MCF 10A (cell line): ENCODE data around the gene SLC15A3. TPM values are rescaled to one million over a fixed set of nuclear protein-coding genes. Genes with fewer than 3 reads are reported as not detected.

Source experiments
- BruUV-seq: library from RNA; stranded (reverse); fragments of 400-500 nt; replicated peaks from 2 replicates; lab custom pipeline; 2021; lab: Mats Ljungman, UMichigan
- CTCF ChIA-PET: fragments of 300-600 bp; sonication (Branson Sonifier 250); formaldehyde crosslinking; extraction: SDS; loops from one replicate; lab custom pipeline; 2021; ENCODE audit warnings: antibody characterized with exemption, inconsistent platforms; lab: Yijun Ruan, JAX
- POLR2A ChIA-PET: fragments of 300-600, 350-650 bp; sonication (Branson Sonifier 250); formaldehyde crosslinking; extraction: SDS; loops from one replicate; lab custom pipeline; 2020; ENCODE audit warnings: antibody characterized with exemption, inconsistent platforms; lab: Yijun Ruan, JAX
- DNase-seq: peaks from one replicate; pipeline ENCODE4 v3.0.0-alpha.2; 2018; ENCODE audit not compliant: unreplicated experiment
- H3K27ac Mint-ChIP-seq: one replicate; pipeline ENCODE4 v1.8.0; 2022; ENCODE audit warnings: mild to moderate bottlenecking, low read depth, mixed read lengths; ENCODE audit not compliant: unreplicated experiment
- H3K27me3 Mint-ChIP-seq: one replicate; pipeline ENCODE4 v1.8.0; 2022; ENCODE audit warnings: mixed read lengths; ENCODE audit not compliant: insufficient read depth, unreplicated experiment
- H3K36me3 Mint-ChIP-seq: one replicate; pipeline ENCODE4 v1.8.0; 2022; ENCODE audit warnings: mild to moderate bottlenecking, moderate library complexity, mixed read lengths; ENCODE audit not compliant: insufficient read depth, unreplicated experiment
- H3K4me1 Mint-ChIP-seq: one replicate; pipeline ENCODE4 v1.8.0; 2022; ENCODE audit warnings: mixed read lengths; ENCODE audit not compliant: insufficient read depth, unreplicated experiment
- H3K4me3 Mint-ChIP-seq: one replicate; pipeline ENCODE4 v1.8.0; 2022; ENCODE audit warnings: mild to moderate bottlenecking, moderate library complexity, mixed read lengths; ENCODE audit not compliant: unreplicated experiment
- H3K9me3 Mint-ChIP-seq: one replicate; pipeline ENCODE4 v1.8.0; 2022; ENCODE audit warnings: mixed read lengths; ENCODE audit not compliant: unreplicated experiment
- CTCF ChIP-seq: fragments of 200-600 bp; IDR thresholded peaks from one replicate; pipeline ENCODE4 v1.8.0; 2022; ENCODE audit warnings: antibody characterized with exemption, mild to moderate bottlenecking; ENCODE audit not compliant: unreplicated experiment
- intact Hi-C: fragments of 100-400 bp; cut with micrococcal nuclease; formaldehyde crosslinking; loops from 2 replicates; pipeline ENCODE4 v1.14.1; 2022
- total RNA-seq: library from RNA; stranded (reverse); gene quantifications from 2 replicates; pipeline ENCODE4 v1.2.3, GENCODE V29; 2022

SLC15A3 gene
- total RNA-seq, 1 experiment from 2014 or later: not detected

- POLR2A ChIA-PET: no interaction called here
- H3K27me3 Mint-ChIP-seq: no peaks in the 10 kb centered on the region
- peak overlapping the region; percentile 43 for H3K27ac Mint-ChIP-seq
These were observed 33.5 kb upstream of the SLC15A3 start for GRCh38 chr11:60985501-60985900.

DNA sequence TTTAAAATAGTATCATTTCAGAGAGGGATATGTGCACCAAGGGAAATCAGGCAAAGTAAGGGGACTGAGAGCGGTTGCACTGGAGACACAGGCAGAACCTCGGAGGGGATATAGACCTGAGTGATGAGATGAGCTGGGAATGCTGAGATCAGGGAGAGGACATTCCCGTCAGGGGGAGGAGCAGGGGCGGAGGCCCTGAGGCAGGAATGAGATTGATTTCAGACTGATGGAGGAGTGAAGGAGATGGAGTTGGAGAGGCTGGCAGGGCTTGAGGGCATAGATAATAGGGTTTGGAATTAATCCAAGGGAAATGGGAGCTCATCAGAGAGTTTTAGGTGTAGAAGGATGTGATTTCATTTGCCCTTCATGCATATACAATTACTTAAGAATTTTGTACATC lies 32.7 kb upstream of the SLC15A3 start:
- Mint-ChIP-seq H3K9me3 (no peaks in the 10 kb centered on the region), H3K27ac (no peak overlapping the region), H3K36me3 (no peaks in the 10 kb centered on the region), H3K4me1 (peaks cover 11% of the 10 kb centered on the region), H3K4me3 (no peak overlapping the region), H3K27me3 (no peaks in the 10 kb centered on the region)
- no TSS peak for BruUV-seq
- intact Hi-C loops: no loop called here
- POLR2A ChIA-PET: interaction anchor here (0.7 kb wide), 1 partner anchor 60 kb away, joined by 3 read pairs; no protein-coding TSS in a partner anchor
- DNase-seq: no peak
- CTCF ChIA-PET: no interaction called here
- no peak for TF ChIP-seq CTCF

More at GRCh38 chr11:60985501-60985900, 33.5 kb upstream of the SLC15A3 start:
- intact Hi-C loops: no loop called here
- no TSS peak for BruUV-seq
- peaks cover 11% of the 10 kb centered on the region for H3K4me1 Mint-ChIP-seq
- TF ChIP-seq CTCF: no peak
- H3K36me3 Mint-ChIP-seq: no peaks in the 10 kb centered on the region
- H3K9me3 Mint-ChIP-seq: no peaks in the 10 kb centered on the region
- CTCF ChIA-PET: interaction anchor here (0.5 kb wide), 1 partner anchor 40 kb away, joined by 3 read pairs; no protein-coding TSS in a partner anchor
- no peak for DNase-seq
- H3K4me3 Mint-ChIP-seq: no peak overlapping the region

DNA sequence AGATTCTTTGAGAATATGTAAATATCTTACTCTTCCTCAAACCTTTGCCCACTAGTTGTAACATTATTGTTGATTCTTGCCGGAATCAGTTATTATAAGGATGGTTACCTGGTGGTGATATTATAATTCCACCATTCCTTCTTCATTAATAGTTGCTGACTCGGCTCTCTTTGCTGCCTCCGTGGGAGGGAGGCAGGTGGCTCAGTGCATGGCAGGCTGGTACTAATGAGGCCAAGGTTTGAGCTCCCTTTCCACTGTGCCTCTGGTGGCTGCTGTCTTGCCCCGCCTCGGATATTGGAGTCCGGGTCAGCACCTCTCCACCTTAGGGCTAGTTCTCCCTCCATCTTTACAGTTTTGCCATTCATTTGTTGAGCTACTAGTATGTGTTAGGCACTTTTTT lies 32.2 kb upstream of the SLC15A3 start:
- intact Hi-C loops: no loop called here
- CTCF ChIA-PET: no interaction called here
- no peaks in the 10 kb centered on the region for H3K27me3 Mint-ChIP-seq
- H3K27ac Mint-ChIP-seq: no peak overlapping the region
- no TSS peak for BruUV-seq
- no peaks in the 10 kb centered on the region for H3K9me3 Mint-ChIP-seq
- H3K4me1 Mint-ChIP-seq: peaks cover 11% of the 10 kb centered on the region
- H3K4me3 Mint-ChIP-seq: no peak overlapping the region
- no peak for TF ChIP-seq CTCF
- POLR2A ChIA-PET: interaction anchor here (0.7 kb wide), 1 partner anchor 61 kb away, joined by 3 read pairs; no protein-coding TSS in a partner anchor
- no peaks in the 10 kb centered on the region for H3K36me3 Mint-ChIP-seq
- DNase-seq: no peak

DNA sequence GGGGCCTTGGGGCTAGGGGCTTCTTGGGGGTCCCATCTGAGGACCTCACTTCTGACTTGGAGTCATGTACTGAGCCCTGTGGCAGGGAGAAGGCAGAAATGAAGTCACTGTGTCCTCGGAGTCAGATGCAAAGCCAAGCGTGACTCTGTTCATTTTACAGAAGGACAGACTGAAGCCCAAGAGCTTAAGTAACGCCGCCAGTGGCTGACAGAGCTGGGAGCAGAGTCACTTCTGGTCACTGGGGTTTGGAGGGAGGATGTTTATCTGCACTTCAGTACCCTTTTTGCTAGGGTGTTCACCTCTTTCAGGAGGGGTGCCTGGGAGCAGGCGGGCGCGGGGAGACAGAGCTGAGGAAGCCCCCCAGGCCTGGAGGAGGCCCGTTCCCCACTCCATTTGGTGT lies 30.2 kb upstream of the SLC15A3 start:
- TF ChIP-seq CTCF: no peak
- Mint-ChIP-seq H3K27ac (no peak overlapping the region), H3K36me3 (no peaks in the 10 kb centered on the region), H3K4me3 (no peak overlapping the region), H3K4me1 (peaks cover 11% of the 10 kb centered on the region), H3K27me3 (no peaks in the 10 kb centered on the region), H3K9me3 (no peaks in the 10 kb centered on the region)
- BruUV-seq: no TSS peak
- intact Hi-C loops: no loop called here
- POLR2A ChIA-PET: no interaction called here
- DNase-seq: no peak
- CTCF ChIA-PET: interaction anchor here (0.6 to 1.1 kb wide), 2 partner anchors 12 to 195 kb away, joined by 3 read pairs; no protein-coding TSS in a partner anchor
